Upper lobe of left lung (tissue), 6 donors: ENCODE data around the gene JRKL. TPM values are rescaled to one million over a fixed set of nuclear protein-coding genes. Genes with fewer than 3 reads are reported as not detected.
A peak's percentile ranks its signal among the peaks of the same experiment; 100 is the strongest.

ENCODE experiments used
- ATAC-seq, 2 donors: fragments of 200-7000 bp; cut with Tn5 transposase; one replicate each; pipeline ENCODE4 v1.9.1; 2022; ENCODE audit warnings: mild to moderate bottlenecking in 2 of 2, moderate library complexity in 2 of 2; ENCODE audit not compliant: low FRiP score in 2 of 2
- DNase-seq, 2 donors: peaks; one replicate each; pipeline ENCODE4 v3.0.0-alpha.2; 2019 to 2020
- H3K27ac ChIP-seq, 4 donors: fragments of 200-600 bp; sonication (generic); one replicate each; pipeline ENCODE4 v1.5.1; 2016 to 2019
- H3K27me3 ChIP-seq, 4 donors: fragments of 200-600 bp; sonication (generic); one replicate each; pipeline ENCODE4 v1.5.1; 2017 to 2019
- H3K36me3 ChIP-seq, 4 donors: fragments of 200-600 bp; sonication (generic); one replicate each; pipeline ENCODE4 v1.5.1; 2016 to 2019
- H3K4me1 ChIP-seq, 4 donors: fragments of 200-600 bp; sonication (generic); one replicate each; pipeline ENCODE4 v1.5.1; 2018 to 2019
- H3K4me3 ChIP-seq, 4 donors: fragments of 200-600 bp; sonication (generic); one replicate each; pipeline ENCODE4 v1.5.1; 2017 to 2019; ENCODE audit warnings: mild to moderate bottlenecking in 2 of 4, moderate library complexity in 1 of 4
- H3K9me3 ChIP-seq, 4 donors: fragments of 200-600 bp; sonication (generic); one replicate each; pipeline ENCODE4 v1.5.1; 2018 to 2019
- EP300 ChIP-seq, 4 donors: sonication (generic); formaldehyde crosslinking; IDR thresholded peaks; one replicate each; pipeline ENCODE4 v1.5.1; 2017; ENCODE audit warnings: antibody characterized with exemption in 4 of 4, control low read depth in 2 of 4
- POLR2A ChIP-seq, 4 donors: fragments of 450-650 bp; IDR thresholded peaks; one replicate each; pipeline ENCODE4 v1.5.1; 2016 to 2017; ENCODE audit warnings: antibody characterized with exemption in 4 of 4, mild to moderate bottlenecking in 2 of 4
- POLR2AphosphoS5 ChIP-seq, 2 donors: sonication (generic); formaldehyde crosslinking; IDR thresholded peaks; one replicate each; pipeline ENCODE4 v1.5.1; 2017; ENCODE audit warnings: antibody characterized with exemption in 2 of 2
- WGBS, 2 donors: methylation state at CpG; one replicate each; pipeline ENCODE4 v1.1.5; 2017 to 2018; 5-methylcytosine and 5-hydroxymethylcytosine counted together
- total RNA-seq, 6 donors: library from RNA; depleted of rRNA in 4 of 6; stranded (reverse); fragments of >200 nt in 4 of 6; gene quantifications; one replicate each; pipeline versions ENCODE4 v1.1.0 to v1.2.1, GENCODE V29; 2016 to 2021
- TF ChIP-seq, protein P1 (sequence below), 6 experiments: fragments of 450-650 bp in 4 of 6; fragments of 200-600 bp in 2 of 6; sonication (generic) in 2 of 6; IDR thresholded peaks; one replicate each; pipeline ENCODE4 v1.5.1; 2016 to 2019; ENCODE audit warnings: antibody characterized with exemption in 6 of 6
- donor health status: DM: no; HTN: no; CAD: no; lungs with moderate emphysema.
- donor health status: DM: no; HTN: yes; CAD: no; lungs with severe emphysema.

JRKL gene
- total RNA-seq, 6 donors from 2014 or later: 2.8 to 18.7 (median 7.8) TPM

DNA sequence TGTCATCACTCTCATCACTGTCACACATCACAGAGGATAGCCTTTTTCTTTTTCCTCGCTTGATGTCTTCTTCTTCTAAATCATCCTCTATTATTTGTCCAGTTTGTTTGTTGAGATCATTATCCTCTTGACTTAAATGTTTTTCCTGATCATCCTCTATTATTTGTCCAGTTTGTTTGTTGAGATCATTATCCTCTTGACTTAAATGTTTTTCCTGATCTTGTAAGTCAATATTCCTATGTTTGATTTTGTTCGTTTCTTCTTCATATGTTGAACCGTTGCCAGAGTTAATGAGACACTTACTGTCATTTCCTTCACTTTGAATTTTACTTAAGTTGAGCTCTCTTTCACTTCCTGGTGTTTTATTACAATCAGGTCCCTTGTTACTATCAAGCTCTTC lies 5.7 kb upstream of the JRKL start:
- H3K27ac ChIP-seq: no peak overlapping the region
- 61 to 63% methylated on average over 3 of the region's 3 CpGs for WGBS, 2 donors
- peaks cover 10 to 19% (median 16%) of the 10 kb centered on the region in 4 donors for H3K4me1 ChIP-seq
- DNase-seq (no peak), ATAC-seq (no peak)
- no peak overlapping the region for H3K4me3 ChIP-seq
- H3K9me3 ChIP-seq: no peaks in the 10 kb centered on the region
- TF ChIP-seq POLR2AphosphoS5 (IDR thresholded peaks at IDR 0.05) (no peak), POLR2A (IDR thresholded peaks at IDR 0.05) (no peak), EP300 (IDR thresholded peaks at IDR 0.05) (no peak)
- TF ChIP-seq, protein P1, sequence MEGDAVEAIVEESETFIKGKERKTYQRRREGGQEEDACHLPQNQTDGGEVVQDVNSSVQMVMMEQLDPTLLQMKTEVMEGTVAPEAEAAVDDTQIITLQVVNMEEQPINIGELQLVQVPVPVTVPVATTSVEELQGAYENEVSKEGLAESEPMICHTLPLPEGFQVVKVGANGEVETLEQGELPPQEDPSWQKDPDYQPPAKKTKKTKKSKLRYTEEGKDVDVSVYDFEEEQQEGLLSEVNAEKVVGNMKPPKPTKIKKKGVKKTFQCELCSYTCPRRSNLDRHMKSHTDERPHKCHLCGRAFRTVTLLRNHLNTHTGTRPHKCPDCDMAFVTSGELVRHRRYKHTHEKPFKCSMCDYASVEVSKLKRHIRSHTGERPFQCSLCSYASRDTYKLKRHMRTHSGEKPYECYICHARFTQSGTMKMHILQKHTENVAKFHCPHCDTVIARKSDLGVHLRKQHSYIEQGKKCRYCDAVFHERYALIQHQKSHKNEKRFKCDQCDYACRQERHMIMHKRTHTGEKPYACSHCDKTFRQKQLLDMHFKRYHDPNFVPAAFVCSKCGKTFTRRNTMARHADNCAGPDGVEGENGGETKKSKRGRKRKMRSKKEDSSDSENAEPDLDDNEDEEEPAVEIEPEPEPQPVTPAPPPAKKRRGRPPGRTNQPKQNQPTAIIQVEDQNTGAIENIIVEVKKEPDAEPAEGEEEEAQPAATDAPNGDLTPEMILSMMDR (IDR thresholded peaks at IDR 0.05): no peak
- H3K27me3 ChIP-seq: no peaks in the 10 kb centered on the region
- H3K36me3 ChIP-seq: peaks cover 3 to 36% (median 5%) of the 10 kb centered on the region in 4 donors

DNA sequence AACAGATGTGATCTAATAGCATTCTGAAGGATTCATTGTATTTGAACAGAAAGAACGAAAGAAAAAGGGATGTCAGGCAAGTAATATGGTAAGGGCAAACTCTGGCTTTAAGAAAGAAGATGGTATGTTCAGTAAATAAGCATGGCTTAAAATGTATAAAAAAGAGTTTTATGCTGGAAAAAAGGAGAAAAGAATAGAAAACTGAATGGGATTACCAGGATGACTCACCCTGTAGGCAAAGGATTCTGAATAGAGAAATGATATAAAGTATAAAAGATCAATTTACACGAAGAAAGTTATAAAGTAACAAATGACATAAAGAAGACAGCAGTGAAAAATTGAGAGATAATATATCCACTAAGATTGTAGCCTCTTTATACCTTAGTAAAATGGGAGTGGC lies 4.6 kb upstream of the JRKL start:
- TF ChIP-seq EP300 (IDR thresholded peaks at IDR 0.05): no peak
- no peak for TF ChIP-seq POLR2A (IDR thresholded peaks at IDR 0.05)
- TF ChIP-seq POLR2AphosphoS5 (IDR thresholded peaks at IDR 0.05): no peak
- TF ChIP-seq, protein P1 (IDR thresholded peaks at IDR 0.05): no peak
- Histone ChIP-seq H3K36me3 (peaks cover 3 to 30% (median 5%) of the 10 kb centered on the region in 4 donors), H3K27me3 (no peaks in the 10 kb centered on the region), H3K9me3 (no peaks in the 10 kb centered on the region), H3K4me1 (peaks cover 10 to 19% (median 16%) of the 10 kb centered on the region in 4 donors), H3K4me3 (no peak overlapping the region), H3K27ac (no peak overlapping the region)
- ATAC-seq (no peak), DNase-seq (no peak)
- 77 to 91% methylated on average over 2 of the region's 2 CpGs for WGBS, 2 donors

DNA sequence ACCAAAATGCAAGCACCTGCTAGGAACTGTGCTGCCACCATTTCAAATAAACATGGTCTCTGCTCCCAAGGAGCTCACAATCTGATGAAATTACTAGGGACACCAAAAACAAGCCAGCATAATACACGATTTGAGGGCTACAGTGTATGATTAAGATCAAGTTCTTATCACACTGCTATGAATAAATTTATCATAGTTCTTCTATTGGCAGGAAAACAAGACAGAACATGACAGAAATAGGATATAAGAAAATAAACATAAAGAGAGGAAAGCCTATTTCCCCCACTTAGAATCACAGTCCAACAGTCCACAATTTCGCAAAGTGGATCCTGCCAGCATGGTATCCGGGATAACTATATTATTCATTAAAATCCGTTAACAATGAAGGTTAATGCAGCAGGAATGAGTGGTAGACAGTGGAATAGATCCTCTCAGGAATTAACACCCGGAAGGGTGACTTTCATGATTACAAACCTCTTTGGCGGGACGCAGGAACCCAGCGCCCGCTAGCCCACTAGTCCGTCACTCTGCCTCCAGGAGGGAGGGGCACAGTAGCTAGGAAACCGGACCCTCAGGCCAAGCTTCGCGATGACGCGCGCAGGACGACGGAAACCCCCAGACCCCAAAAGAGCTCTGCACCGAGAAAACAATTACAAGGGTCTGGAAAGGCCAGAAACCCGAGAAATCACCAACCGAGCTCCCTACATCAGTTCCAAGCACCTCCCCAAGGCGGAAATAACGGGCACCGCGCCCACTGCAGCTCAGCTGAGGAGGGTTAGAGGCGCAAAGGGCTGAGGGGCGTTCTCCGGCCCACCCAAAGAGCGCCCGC lies 708 bp upstream of the JRKL start:
- Histone ChIP-seq H3K4me1 (peaks cover 16 to 33% (median 22%) of the 10 kb centered on the region in 4 donors), H3K27ac (peak overlapping the region; percentile 92 to 98 (median 94)), H3K4me3 (peak overlapping the region; percentile 86 to 96 (median 93)), H3K9me3 (no peaks in the 10 kb centered on the region), H3K27me3 (no peaks in the 10 kb centered on the region), H3K36me3 (no peaks in the 10 kb centered on the region)
- peak; percentile 71 to 78 for ATAC-seq
- WGBS, 2 donors: 0 to 1% methylated on average over 26 of the region's 30 CpGs
- TF ChIP-seq EP300 (IDR thresholded peaks at IDR 0.05) (no peak), POLR2AphosphoS5 (IDR thresholded peaks at IDR 0.05) (no peak), POLR2A (IDR thresholded peaks at IDR 0.05) (no peak)
- TF ChIP-seq, protein P1 (IDR thresholded peaks at IDR 0.05): peak in 1 of 6 experiments; percentile 32
- DNase-seq: peak in 1 of 2 donors; percentile 56

DNA sequence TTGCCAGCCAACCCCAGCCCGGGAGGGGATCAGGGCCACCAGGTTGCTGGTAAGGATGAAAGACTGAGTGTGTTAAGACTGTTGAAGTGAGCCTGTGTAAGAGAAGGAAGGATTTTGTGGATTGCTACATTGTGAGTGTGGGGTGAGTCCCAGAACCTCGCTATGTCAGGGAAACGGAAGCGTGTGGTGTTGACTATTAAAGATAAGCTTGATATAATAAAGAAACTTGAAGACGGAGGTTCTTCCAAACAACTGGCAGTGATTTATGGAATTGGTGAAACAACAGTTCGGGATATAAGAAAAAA lies 627 bp downstream of the JRKL start:
- no peak for DNase-seq
- H3K4me3 ChIP-seq: peak overlapping the region; percentile 86 to 96 (median 93)
- peak overlapping the region; percentile 92 to 98 (median 94) for H3K27ac ChIP-seq
- ATAC-seq: peak; percentile 1 to 49
- no peaks in the 10 kb centered on the region for H3K36me3 ChIP-seq
- no peaks in the 10 kb centered on the region for H3K9me3 ChIP-seq
- 8 to 11% methylated on average over 6 of the region's 6 CpGs for WGBS, 2 donors
- no peaks in the 10 kb centered on the region for H3K27me3 ChIP-seq
- TF ChIP-seq POLR2A (IDR thresholded peaks at IDR 0.05): no peak
- TF ChIP-seq, protein P1 (IDR thresholded peaks at IDR 0.05): no peak
- no peak for TF ChIP-seq POLR2AphosphoS5 (IDR thresholded peaks at IDR 0.05)
- H3K4me1 ChIP-seq: peaks cover 16 to 33% (median 22%) of the 10 kb centered on the region in 4 donors
